Stimulated activated CD4-positive, alpha-beta T cell treated with anti-CD3 and anti-CD28 coated beads, Interleukin-1b, Interleukin-23, amount 100 ng/mL, for 4 hours (primary cell): ENCODE data around the gene OSBPL3.

Source experiments
- DNase-seq, 2 donors: peaks; one replicate each; pipeline ENCODE4 v3.0.0-alpha.2; 2020; ENCODE audit warnings: low read depth in 2 of 2

OSBPL3 gene

GRCh38 chr7:24862461-24862860, 117.5 kb downstream of the OSBPL3 start:
- no peak for DNase-seq

DNA sequence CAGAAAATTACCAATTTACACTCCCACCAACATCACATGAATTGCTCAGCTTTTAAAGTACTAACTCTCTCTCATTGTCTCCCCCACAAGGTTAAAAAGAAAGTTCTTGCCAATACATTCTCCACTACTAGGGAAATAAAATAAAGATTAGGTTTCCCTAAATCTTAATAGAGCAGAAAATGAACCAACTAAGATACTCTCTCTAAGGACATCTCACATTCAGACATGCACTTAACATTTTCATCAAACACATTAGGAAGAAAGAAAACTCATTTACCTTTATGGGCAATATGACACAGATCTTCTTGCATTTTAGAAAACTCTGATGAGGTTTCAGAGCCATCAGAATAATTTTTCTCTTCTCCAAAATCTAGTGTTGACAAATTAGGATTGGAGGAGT, 118.6 kb downstream of the OSBPL3 start:
- no peak for DNase-seq

- no peak for DNase-seq
These were observed 119.4 kb downstream of the OSBPL3 start for GRCh38 chr7:24860611-24861010.

- no peak for DNase-seq
These were observed 121.6 kb downstream of the OSBPL3 start for GRCh38 chr7:24858108-24858977.

DNA sequence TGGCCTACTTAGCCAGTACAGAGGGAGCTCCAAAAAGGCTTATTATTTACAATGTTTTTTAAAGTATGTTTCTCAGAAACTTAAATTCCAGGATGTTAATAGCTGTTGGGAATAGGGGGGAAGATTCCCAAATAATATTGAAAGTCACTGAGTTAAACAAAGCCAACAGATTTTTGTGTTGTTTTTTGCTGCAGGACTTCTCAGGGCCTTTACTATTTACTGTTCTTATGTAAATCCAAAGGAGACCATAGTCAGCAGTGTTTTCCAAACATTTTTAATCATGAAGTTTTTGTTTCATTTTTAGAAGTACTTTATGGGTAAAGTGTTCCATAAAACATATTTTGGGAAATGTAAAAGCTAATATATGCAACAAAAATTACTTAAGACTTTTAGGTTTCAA, 122.4 kb downstream of the OSBPL3 start:
- no peak for DNase-seq

GRCh38 chr7:24854866-24855265, 125.1 kb downstream of the OSBPL3 start:
- no peak for DNase-seq

GRCh38 chr7:24851786-24852185, 128.2 kb downstream of the OSBPL3 start:
- no peak for DNase-seq

- no peak for DNase-seq
These were observed 131.1 kb downstream of the OSBPL3 start for GRCh38 chr7:24848878-24849277.

- no peak for DNase-seq
These were observed 132.2 kb downstream of the OSBPL3 start for GRCh38 chr7:24847754-24848153.

DNA sequence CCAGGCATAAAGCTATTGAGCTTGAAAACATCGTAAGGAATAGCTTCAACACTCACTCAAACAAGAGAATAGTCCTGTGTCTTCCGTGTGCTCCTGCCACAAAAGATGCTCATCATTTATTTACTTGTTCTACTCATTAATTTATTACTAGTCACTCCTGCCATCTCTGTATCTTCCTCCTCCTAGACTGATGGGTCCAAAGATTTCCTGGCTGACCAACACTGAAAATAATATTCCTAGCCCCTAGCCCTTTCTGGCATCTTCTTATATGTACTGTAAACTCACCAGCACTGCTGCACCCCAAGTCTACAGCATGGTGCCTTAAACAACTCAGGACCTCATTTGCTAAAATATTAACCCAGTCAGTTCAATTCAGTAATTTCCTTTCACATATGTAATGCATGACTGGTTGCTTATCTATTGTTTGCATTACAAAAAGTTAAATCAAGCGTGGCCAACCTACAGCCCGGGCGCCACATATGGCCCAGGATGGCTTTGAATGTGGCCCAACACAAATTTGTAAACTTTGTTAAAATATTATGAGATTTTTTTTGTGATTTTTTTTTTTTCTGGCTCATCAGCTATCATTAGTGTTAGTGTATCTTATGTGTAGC, 136.1 kb downstream of the OSBPL3 start:
- no peak for DNase-seq

DNA sequence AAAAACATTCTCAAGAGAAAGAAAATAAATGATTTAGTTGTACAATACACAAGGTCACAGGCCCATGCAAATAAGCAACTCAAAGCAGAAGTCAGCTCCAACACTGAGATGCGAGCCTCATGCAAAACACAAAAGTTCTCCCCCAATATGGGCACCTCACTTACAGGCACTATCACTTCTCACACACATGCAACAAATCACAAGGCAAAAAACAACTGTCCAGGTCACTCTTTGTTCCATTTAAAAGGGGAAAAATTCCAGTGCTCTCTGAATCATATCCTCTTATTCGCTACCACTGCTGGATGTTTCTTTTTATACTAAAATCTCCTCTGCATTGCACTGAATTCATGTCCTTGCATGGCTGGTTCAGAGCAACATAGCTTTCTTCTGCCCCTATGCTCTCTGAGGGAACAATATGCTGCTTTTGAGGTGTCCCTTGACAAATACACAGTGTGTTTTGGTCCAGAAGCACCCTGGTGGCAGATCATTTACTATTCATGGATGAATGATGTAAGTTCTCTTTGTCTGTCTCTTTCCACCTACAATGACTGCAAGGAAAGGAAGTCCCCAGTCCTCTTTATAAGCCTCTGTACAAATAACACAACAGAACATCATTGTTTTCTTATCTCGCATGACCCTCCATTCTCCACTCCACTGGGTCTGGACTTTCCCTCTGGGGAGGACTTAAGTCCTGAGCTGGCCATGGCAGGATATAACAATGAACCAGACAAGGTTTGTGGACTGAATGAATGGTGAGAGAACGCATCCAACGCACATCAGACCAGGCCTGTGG, 137.3 kb downstream of the OSBPL3 start:
- DNase-seq = no peak

DNA sequence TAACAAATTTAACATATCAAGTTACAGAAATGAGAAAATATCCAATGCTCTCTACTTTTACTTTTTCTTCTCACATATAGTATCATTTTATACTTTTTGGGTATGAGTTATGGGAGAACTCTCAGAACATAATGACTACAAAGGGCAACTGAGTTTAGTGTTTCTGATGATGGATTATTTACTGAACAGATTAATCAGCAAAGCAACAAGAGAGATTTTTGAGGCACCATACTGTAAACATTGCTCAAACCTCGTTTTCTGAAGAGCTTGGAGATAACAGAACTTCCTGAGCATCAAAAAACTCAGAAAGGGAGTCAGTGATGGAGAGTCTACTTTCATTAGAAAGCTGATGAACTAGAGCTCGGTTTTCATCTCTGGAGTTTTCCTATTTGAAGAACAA, 137.9 kb downstream of the OSBPL3 start:
- DNase-seq = no peak

DNA sequence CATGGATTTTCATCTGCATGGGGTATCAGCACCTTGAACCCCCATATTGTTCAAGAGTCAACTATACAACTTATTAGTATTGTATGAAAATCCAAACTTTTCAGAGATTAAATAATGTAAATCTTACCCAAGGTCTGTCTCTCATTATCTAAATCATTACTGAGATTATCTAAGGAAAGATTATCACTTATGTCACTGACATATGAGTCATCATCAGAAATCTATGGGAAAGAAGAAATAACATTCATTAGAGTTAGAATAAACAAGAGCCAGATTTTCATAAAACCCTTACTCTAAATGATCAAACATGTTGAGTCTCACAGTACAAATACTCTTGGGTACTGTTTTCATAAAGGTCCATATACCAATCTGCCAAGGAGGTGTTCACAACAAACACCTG, 139.4 kb downstream of the OSBPL3 start:
- no peak for DNase-seq

GRCh38 chr7:24836084-24836483, 143.9 kb downstream of the OSBPL3 start:
- no peak for DNase-seq

DNA sequence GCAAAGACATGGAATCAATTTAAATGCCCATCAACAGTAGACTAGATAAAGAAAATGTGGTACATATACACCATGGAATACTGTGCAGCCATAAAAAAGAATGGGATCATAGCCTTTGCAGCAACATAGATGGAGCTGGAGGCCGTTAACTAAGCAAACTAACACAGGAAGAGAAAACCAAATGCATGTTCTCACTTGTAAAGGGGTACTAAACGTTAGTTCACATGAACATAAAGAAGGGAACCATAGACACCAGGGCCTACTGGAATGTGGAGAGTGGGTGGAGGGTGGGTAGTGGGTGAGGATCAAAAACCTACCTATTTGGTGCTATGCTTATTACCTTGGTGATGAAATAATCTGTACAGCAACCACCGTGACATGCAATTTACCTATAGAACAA, 144.3 kb downstream of the OSBPL3 start:
- no peak for DNase-seq

DNA sequence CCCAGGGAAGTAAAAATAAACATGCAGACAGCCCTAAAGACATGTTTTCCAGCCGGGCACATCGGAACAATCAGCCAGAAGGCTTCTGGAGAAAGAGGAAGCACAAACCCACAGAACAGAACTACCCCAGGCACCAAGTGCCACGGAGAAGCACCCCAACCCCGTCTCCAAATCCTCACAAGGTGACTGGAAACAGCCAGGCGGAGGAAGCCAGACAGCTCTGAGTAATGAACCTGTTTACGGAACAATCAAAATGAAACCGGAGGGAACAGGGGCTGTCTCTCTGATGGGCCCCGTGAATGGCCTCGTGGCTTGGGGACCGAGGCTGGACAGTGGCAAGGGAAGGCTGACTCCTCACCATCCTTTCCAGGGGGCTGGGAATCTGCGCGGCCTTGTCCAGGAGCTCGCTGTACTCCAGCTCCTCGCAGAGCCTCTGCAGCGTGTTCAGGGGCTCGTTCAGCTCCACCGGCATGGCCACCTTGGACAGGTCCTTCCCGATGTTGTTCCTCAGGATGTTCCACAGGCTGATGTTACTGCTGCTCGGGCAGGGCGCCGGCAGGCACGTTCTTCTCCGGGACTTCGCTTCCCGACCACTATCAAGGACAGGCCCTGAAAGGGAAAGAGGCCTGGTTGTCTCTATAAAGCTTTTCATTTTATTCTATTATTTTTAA, 145.7 kb downstream of the OSBPL3 start:
- no peak for DNase-seq

- DNase-seq = no peak
These were observed 146.4 kb downstream of the OSBPL3 start for GRCh38 chr7:24833549-24833948.

- no peak for DNase-seq
These were observed 148.7 kb downstream of the OSBPL3 start for GRCh38 chr7:24831240-24831639.

- no peak for DNase-seq
These were observed 149.4 kb downstream of the OSBPL3 start for GRCh38 chr7:24830440-24831050.

DNA sequence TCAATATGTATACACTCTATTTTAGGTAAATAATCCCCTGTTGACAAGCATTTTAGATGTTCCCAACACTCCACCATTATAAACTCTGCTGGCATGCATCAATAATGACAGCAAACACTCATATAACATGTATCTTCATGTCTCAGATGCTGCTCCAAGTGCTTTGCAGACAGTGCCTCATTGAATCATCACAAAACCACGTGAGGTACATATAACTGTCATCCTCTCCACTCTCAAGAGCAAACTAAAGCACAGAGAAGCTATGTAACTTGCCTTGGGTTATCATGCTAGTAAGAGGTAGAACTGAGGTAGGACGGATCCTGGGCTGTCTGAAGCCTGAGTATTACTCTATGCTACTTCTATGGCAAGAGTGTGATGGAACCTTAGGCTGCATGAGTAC, 150.2 kb downstream of the OSBPL3 start:
- no peak for DNase-seq

DNA sequence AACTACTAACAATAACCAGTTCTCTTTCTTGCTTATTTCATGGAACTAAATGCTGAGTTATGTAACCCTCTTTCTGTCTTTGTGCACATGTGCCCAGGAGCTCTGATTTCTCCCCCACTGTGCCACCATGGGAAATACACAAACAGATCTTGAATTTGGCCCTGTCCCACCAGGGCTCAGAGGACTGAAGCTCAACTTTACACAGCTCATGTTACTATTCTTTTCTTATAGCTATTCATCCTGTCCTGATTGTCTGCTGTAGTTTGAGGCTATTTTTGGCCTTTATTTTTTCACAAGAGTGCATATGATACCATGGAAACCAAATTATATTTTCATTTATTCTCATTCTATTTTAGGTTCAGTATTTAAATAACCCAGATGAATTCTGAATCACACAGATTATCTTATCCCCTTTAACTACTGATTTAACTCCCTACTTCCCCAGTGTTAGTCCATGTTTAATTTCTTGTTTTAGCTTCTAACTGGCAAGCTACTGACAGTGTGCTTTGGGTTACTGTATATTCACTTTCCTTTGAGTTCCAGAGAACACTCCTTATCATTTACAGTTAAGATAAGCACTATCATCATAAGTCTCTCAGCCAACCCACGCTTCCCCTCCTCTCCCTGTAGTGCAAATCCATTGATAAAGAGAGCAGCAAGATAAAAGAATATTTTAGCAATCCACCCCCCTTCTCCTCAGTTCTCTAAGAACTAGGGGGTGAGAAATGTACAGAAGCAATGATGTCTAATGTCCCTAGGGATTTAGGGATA, 150.9 kb downstream of the OSBPL3 start:
- DNase-seq = no peak
